Small intestine (tissue), 7 donors: ENCODE results near the gene MFSD12. TPM values are rescaled to one million over a fixed set of nuclear protein-coding genes. Genes with fewer than 3 reads are reported as not detected.

Experiments
- DNase-seq, 2 donors: peaks; one replicate each; pipeline versions ENCODE4 v3.0.0 to v3.0.0-alpha.2; 2013
- FAIRE-seq: peaks from 2 replicates; lab custom pipeline; 2012; peaks lifted over from hg19 to GRCh38; lab: Jason Lieb, UNC
- H3K27ac ChIP-seq, 3 donors: one replicate each; pipeline ENCODE4 v1.5.1; 2013; ENCODE audit warnings: low read length in 2 of 3, mild to moderate bottlenecking in 2 of 3, control low read depth in 1 of 3, inconsistent platforms in 1 of 3, low read depth in 1 of 3, moderate library complexity in 1 of 3
- H3K27me3 ChIP-seq, 3 donors: one replicate each; pipeline ENCODE4 v1.6.1; 2013; ENCODE audit warnings: low read length in 3 of 3, inconsistent platforms in 1 of 3; ENCODE audit not compliant: control insufficient read depth in 3 of 3, insufficient read depth in 3 of 3
- H3K36me3 ChIP-seq, 3 donors: one replicate each; pipeline ENCODE4 v1.6.1; 2013; ENCODE audit warnings: low read length in 3 of 3, inconsistent platforms in 1 of 3, low read depth in 1 of 3, mild to moderate bottlenecking in 1 of 3, moderate library complexity in 1 of 3; ENCODE audit not compliant: control insufficient read depth in 3 of 3, insufficient read depth in 2 of 3
- H3K4me1 ChIP-seq, 3 donors: one replicate each; pipeline ENCODE4 v1.6.1; 2013; ENCODE audit warnings: low read length in 2 of 3, inconsistent platforms in 1 of 3, low read depth in 1 of 3, mild to moderate bottlenecking in 1 of 3, moderate library complexity in 1 of 3; ENCODE audit not compliant: control insufficient read depth in 3 of 3, insufficient read depth in 2 of 3
- H3K4me3 ChIP-seq, 3 donors: one replicate each; pipeline ENCODE4 v1.5.1; 2013; ENCODE audit warnings: low read length in 3 of 3, control low read depth in 1 of 3, inconsistent platforms in 1 of 3, low read depth in 1 of 3, mild to moderate bottlenecking in 1 of 3, moderate library complexity in 1 of 3
- H3K9me3 ChIP-seq, 2 donors: one replicate each; pipeline ENCODE4 v1.6.1; 2013; ENCODE audit warnings: low read depth in 1 of 2, low read length in 1 of 2; ENCODE audit not compliant: control insufficient read depth in 2 of 2, insufficient read depth in 1 of 2
- WGBS, 3 donors: extraction: QIAGEN DNeasy Blood & Tissue Kit; methylation state at CpG; one replicate each; pipeline ENCODE4 v1.1.7; 2013; 5-methylcytosine and 5-hydroxymethylcytosine counted together
- polyA plus RNA-seq, 4 donors: library from polyadenylated mRNA; stranded (reverse) in 3 of 4; unstranded in 1 of 4; fragments of 200-250 nt in 3 of 4; fragments of 120-200 nt in 1 of 4; gene quantifications; one replicate each; pipeline versions ENCODE4 v1.2.1 to v1.2.3, GENCODE V29; 2013
- donor health status: healthy with polysubstance abuse.
- donor health status: control.
- donor health status: control.
- donor health status: Bipolar disorder and iron deficiency.
- donor health status: healthy.

The MFSD12 gene
- polyA plus RNA-seq, 4 donors = 10.3 to 52.4 (median 22.0) TPM

DNA sequence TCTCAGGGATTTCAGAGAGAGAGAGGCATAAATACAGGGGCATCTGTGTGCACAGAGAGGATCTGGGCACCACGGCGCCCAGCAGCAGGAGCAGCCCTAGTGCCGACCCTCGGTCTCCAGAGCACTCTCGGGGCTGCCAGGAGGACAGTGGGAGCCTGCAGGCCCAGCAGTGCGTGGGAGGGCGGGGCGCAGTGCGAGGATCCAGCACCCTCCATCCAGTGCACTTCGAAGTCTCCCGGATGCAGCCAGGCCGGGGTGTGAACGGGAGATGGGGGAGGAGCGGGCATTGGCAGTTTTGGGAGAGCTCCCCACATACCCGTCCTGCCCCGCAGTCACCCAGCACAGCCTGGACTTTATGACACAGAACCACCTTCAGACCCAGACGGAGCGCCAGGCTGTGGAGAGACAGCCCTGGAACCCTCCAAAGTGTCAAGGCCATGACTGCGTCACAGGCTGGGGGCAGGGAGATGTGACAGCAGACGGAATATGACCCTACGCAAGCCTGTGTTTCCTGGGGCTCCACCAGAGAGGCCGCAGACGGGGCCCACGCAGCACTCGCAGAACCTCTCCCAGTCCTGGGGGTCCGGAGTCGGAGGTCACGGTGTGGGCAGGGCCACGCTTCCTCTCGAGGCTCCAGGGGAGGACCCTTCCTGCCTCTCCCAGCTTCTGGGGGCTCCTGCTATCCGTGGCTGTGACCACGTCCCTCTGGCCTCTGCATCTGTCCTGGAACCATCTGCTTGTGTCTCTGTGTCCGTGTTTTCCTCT lies 33.1 kb downstream of the MFSD12 start:
- Histone ChIP-seq H3K27me3 (no peaks in the 10 kb centered on the region), H3K9me3 (no peaks in the 10 kb centered on the region), H3K4me3 (no peak overlapping the region), H3K36me3 (peaks cover 11 to 84% (median 20%) of the 10 kb centered on the region in 3 donors), H3K4me1 (peaks cover 0 to 12% (median 0%) of the 10 kb centered on the region in 3 donors), H3K27ac (no peak overlapping the region)
- DNase-seq (no peak), FAIRE-seq (no peak)
- WGBS, 3 donors = 94 to 95% (median 94%) methylated on average over 33 of the region's 33 CpGs

DNA sequence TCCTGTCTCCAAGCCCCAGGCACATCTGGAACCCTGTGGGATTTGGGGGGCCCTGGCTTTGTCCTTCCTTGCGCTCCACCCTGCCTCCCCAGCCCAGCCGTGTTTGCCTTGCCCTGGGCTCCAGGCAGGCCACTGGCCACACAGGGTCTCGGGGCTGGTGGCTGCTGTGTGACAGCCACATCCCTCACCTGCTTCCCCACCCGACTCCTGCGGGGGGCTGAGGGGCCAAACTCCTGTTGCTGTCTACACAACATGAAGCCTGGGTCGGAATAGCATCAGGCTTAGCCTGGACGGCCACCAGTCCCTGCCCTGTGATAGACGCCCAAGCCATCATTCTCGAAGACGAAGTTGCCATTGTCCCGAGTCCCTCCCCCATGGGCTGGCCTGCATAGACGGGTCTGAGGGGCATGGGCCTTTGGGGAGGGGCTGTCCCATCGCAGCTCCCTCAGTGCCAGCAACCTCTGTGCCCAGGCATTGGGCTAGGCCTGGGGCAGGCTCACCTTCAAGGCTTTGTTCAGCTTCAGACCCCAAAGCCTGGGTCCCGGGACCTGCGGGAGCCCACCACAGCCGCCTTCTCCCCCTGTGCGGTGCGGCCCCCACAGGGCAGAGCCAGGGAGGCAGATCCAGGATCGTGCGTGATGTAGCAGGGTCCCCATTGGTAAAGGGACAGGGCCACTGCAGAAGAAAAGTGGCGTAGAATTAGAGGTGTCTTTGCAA lies 33.9 kb downstream of the MFSD12 start:
- H3K27ac ChIP-seq = no peak overlapping the region
- no peaks in the 10 kb centered on the region for H3K9me3 ChIP-seq
- no peak for FAIRE-seq
- peaks cover 13 to 89% (median 20%) of the 10 kb centered on the region in 3 donors for H3K36me3 ChIP-seq
- no peak for DNase-seq
- no peak overlapping the region for H3K4me3 ChIP-seq
- H3K4me1 ChIP-seq = peaks cover 0 to 12% (median 0%) of the 10 kb centered on the region in 3 donors
- H3K27me3 ChIP-seq = no peaks in the 10 kb centered on the region
- WGBS, 3 donors = 92 to 94% (median 93%) methylated on average over 21 of the region's 21 CpGs

DNA sequence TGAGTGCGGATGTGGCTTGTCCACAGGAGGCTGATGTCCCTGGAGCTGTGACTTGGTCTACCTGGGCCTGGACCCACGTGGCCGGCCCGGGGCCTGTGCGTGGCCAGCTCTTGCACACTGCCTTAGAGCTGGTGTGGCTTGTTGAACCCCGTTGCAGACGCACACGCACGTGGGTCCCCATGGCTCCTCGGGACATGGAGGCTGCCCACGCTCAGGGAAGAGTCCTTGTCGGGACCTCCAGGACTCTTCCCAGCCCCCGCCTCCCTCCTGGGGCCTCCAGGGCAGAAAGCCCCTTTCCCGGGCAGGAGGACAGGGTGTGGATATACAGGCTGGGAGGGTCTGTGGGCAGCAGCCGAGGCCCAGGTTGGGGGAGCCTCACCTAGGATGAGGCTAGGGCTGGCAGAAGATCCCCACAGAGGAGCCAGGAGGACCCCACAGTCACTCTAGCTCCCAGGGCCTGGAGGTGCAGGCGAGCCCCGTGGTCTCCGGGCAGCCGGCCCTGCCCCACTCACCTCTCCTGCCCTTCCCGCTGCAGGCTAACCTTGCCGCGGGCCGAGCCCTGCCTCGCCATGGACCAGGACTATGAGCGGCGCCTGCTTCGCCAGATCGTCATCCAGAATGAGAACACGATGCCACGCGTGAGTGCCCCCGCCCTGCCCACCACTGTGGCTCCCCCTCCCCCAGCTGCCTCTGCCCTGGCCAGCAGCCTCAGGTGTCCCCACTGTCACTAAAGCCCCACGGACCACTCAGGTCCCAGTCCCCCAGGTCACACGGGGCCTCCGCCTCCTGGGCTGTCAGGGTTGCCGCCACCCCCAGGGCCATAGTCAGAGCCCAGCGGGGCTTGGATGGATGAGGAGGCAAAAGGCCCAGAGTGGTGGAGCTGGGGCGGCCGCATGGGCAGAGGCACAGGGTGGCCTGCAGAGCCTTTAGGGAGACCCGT lies 34.7 kb downstream of the MFSD12 start:
- H3K4me1 ChIP-seq = peaks cover 0 to 12% (median 0%) of the 10 kb centered on the region in 3 donors
- H3K27ac ChIP-seq = no peak overlapping the region
- FAIRE-seq = no peak
- H3K36me3 ChIP-seq = peaks cover 13 to 86% (median 17%) of the 10 kb centered on the region in 3 donors
- no peaks in the 10 kb centered on the region for H3K9me3 ChIP-seq
- H3K27me3 ChIP-seq = no peaks in the 10 kb centered on the region
- H3K4me3 ChIP-seq = no peak overlapping the region
- DNase-seq = no peak
- 93 to 96% (median 95%) methylated on average over 38 to 40 of the region's 40 CpGs for WGBS, 3 donors

DNA sequence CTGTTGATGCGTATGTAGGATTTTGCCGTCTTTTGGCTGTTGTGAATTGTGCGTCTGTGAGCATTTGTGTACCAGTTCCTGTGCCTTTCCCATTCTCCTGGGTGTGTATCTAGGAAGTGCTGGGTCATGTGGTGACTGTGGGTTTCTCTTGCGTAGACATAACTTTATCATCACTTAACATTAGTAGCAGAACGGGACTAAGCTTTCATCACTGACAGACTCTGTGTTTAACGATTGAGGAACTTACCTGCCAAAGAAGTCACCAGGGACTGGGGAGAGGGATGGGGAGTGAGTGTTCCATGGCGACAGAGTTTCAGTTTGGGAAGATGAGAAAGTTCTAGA lies 36.3 kb downstream of the MFSD12 start:
- no peaks in the 10 kb centered on the region for H3K9me3 ChIP-seq
- H3K36me3 ChIP-seq = peaks cover 6 to 81% (median 7%) of the 10 kb centered on the region in 3 donors
- H3K27me3 ChIP-seq = no peaks in the 10 kb centered on the region
- 44 to 74% (median 52%) methylated on average over 7 of the region's 7 CpGs for WGBS, 3 donors
- FAIRE-seq (no peak), DNase-seq (no peak)
- no peak overlapping the region for H3K4me3 ChIP-seq
- H3K27ac ChIP-seq = peak overlapping the region; percentile 13 to 63 (median 38)
- peaks cover 0 to 12% (median 0%) of the 10 kb centered on the region in 3 donors for H3K4me1 ChIP-seq

DNA sequence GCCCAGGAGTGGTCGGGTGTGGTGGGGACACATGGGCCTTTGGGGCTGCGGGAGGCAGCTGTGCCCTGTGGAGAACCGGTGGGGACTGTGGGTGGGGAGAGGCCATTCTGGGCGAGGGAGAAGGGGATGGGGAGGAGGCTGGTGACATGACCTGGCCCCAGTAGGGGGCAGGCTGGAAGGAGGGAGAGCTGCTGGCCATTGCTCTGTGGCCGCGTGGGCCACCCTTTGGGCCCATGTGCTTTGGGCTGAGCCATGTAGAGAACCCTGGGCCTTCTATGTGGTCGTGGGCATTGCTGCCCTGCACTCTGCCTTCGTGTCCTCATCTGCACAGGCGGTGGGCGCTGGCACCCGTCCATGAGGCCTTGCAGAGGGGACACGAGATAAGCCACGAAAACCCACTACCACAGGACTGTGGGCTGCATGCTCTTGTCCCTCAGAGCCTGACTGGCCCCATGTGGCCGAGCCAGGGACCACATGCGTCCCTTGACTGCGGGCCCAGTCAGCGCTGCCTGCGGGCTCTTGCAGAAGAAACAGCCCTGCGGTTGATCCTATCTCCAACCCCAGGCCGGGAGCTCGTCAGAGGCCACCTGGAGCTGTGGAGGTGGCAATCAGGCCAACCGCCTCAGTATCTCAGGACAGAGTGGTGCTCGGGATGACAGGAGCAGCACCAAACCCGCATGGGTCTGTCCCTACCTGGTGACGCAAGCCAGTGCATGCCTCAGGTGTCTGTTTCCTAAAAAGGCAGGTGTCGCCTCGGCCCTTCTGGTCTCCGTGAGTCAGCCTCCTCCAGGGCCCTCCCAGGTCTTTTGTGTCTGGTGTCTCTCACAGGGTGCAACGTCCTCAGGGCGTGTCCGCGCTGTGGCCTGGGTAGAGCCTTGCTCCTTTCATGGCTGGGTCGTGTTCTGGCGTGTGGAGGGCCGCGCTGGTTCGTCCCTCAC lies 37.0 kb downstream of the MFSD12 start:
- H3K36me3 ChIP-seq = peaks cover 5 to 80% (median 7%) of the 10 kb centered on the region in 3 donors

DNA sequence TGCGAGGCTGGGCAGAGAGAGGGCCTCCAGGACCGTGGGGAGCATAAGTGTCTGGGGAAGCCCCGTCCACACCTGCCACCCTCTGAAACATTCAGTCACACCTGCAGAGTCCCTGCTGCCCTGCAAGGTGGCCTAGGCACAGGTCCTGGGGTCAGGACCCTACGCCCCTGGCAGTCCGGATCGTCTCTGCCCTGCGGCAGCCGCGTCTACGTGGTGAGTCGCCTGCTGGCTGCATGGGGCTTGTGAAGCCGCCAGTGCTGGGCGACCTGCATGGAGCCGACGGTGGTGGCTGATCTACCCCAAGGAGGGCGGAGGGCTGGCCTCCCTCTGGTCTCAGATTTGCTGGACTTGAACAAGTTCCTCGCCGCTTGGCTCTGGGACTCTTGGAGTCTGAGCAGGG lies 38.3 kb downstream of the MFSD12 start:
- WGBS, 3 donors = 87 to 94% (median 93%) methylated on average over 15 to 18 of the region's 18 CpGs
- DNase-seq = no peak
- no peak overlapping the region for H3K4me3 ChIP-seq
- no peaks in the 10 kb centered on the region for H3K27me3 ChIP-seq
- H3K27ac ChIP-seq = no peak overlapping the region
- H3K9me3 ChIP-seq = no peaks in the 10 kb centered on the region
- FAIRE-seq = no peak
- H3K36me3 ChIP-seq = peaks cover 4 to 81% (median 5%) of the 10 kb centered on the region in 3 donors
- peaks cover 0 to 12% (median 0%) of the 10 kb centered on the region in 3 donors for H3K4me1 ChIP-seq

More for the DNA sequence above, 37.0 kb downstream of the MFSD12 start:
- peak; percentile 59 to 93 for DNase-seq
- Histone ChIP-seq H3K4me3 (no peak overlapping the region), H3K9me3 (no peaks in the 10 kb centered on the region), H3K27ac (peak overlapping the region; percentile 15 to 63 (median 38)), H3K27me3 (no peaks in the 10 kb centered on the region), H3K4me1 (peaks cover 0 to 12% (median 0%) of the 10 kb centered on the region in 3 donors)
- FAIRE-seq = no peak
- 36 to 74% (median 53%) methylated on average over 35 to 37 of the region's 37 CpGs for WGBS, 3 donors

DNA sequence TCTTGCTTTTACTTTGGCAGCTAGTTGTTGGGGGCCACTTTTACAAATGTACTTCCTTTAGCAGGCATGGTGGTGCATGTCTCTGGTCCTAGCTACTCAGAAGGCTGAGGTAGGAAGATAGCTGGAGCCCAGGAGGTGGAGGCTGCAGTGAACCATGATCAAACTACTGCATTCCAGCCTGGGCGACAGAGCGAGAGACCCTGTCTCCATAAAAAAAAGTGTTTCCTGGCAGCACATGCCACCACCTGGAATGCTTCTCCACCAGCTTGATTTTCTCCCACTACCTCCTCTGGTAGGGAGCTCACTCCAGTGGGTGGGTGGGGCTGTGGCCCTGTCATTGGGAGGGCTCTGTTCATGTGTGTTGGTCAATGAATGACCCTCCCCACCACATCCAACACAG lies 38.7 kb downstream of the MFSD12 start:
- Histone ChIP-seq H3K36me3 (peaks cover 4 to 79% (median 4%) of the 10 kb centered on the region in 3 donors), H3K27me3 (no peaks in the 10 kb centered on the region), H3K4me3 (no peak overlapping the region), H3K27ac (no peak overlapping the region), H3K4me1 (peaks cover 0 to 12% (median 0%) of the 10 kb centered on the region in 3 donors), H3K9me3 (no peaks in the 10 kb centered on the region)
- FAIRE-seq = no peak
- 88 to 91% (median 88%) methylated on average over 2 of the region's 2 CpGs for WGBS, 3 donors
- no peak for DNase-seq
